Activated effector memory CD4-positive, alpha-beta T cell treated with anti-CD3 and anti-CD28 coated beads, Interleukin-2, amount 50 U/mL, for 16 hours (primary cell): Measurements from ENCODE around the gene MAPK11.

Source experiments
- DNase-seq: peaks from one replicate; pipeline ENCODE4 v3.0.0-alpha.2; 2020

MAPK11 gene

GRCh38 chr22:50307890-50308596 is 37.9 kb upstream of the MAPK11 start:
- DNase-seq, result no peak

GRCh38 chr22:50306753-50307749 is 36.9 kb upstream of the MAPK11 start, which contains the start of gene PLXNB2:
TSS of gene PLXNB2 (minus strand) at chr22:50307646. CDS start at chr22:50290584, 17,062 bp downstream.
- no peak for DNase-seq

GRCh38 chr22:50305923-50306566 is 35.9 kb upstream of the MAPK11 start:
- DNase-seq, result no peak

DNA sequence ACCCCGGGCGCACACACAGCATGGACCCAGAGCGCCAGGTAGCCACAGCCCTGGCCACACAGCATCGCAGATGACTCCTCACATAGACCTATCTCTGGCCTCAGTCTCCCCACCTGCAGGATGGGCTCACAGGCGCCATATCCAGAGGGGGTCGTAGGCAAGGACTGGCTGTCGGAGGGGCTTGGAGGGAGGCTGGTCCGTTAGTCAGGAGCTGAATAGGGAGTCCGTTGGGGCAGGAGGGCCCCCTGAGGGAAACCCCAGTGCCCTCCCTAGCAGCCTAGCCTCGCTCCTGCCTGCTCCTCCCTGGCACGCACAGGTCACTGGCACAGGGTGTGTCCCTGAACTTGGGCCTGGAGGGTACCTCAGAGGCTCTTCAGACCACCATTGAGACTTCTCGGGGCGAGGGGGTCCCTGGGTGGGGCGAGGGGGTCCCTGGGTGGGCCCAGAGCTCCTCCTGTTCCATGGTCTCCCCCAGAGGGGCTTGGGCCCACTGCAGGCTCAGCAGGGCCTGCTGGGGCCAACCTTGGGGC is 35.3 kb upstream of the MAPK11 start:
- no peak for DNase-seq

DNA sequence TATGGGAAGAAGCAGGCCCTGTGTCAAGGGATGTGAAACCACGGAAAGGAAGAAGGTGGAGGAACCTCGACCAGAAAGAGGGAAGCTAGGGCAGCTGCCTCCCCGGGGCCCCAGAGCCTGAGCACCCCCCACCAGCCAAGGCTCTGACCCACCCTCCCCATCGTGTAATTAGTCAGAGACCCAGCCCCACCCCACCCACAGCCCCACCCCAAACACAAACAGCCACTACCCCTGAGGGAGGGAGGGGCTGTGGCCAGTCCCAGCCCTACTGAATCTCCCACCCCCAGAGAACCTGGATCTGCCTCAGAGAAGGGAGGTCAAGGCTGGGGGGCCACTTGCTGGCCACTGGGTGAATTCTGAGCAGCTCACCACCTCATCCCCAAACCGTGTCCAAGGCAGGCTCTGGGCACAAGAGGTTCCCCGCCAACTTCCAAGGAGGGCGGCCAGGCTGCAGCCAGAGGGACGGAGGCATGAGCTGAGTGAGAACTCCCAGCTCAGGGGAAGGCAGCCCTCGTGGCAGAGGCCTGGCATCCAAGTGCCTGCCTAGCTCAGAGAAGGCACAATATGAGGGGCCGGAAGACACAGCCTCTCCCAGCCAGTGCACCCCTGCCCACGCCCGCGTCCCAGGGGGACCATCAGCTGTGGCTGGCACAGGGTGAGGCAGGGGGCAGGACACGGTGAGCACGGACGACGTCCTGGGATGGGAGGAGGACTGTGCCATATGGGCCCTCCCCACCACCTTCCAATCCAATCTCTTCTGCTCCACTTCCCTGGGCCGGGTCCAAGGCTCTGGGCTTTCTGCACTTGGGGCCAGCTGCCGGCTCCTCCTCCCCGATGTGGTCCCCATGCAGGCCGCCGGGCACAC is 34.6 kb upstream of the MAPK11 start:
- no peak for DNase-seq

DNA sequence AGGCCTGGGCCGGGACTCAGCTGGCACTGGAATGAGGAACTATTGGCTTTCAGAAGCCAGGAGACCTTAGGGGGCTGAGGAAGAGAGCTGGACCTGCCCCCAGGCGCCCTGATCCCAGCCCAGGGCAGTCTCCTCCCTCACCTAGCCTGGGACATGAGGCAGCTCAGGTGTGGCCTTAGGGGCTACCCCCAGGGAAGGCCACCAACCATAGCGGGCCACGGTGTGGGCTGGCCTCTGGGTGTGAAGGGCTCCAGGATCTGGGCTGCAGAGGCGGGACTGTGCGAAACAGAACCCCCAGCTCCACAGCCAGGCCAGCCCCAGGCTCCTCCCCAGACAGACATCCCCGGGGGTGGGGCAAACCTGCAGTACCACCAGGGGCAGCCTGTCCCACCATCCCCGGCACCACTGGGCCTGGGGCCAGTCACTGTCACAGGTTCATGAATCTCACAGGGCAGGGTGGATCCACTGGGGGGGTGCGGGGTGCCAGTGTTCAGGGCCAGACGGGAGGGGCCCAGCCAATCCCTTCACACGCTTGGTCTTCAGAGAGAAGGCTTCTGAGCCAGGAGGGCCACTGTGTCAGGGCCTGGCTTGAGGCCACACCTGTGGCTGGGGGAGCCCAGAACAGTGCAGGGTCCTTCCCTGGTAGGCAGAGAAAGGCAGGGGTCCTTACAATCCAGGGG is 33.8 kb upstream of the MAPK11 start:
- no peak for DNase-seq

- no peak for DNase-seq
Observed at GRCh38 chr22:50303515-50303847, 33.3 kb upstream of the MAPK11 start.

GRCh38 chr22:50302564-50302963 is 32.4 kb upstream of the MAPK11 start:
- DNase-seq, result no peak

- no peak for DNase-seq
Observed at GRCh38 chr22:50302041-50302541, 31.9 kb upstream of the MAPK11 start.

- no peak for DNase-seq
Observed at GRCh38 chr22:50301581-50301991, 31.4 kb upstream of the MAPK11 start.

DNA sequence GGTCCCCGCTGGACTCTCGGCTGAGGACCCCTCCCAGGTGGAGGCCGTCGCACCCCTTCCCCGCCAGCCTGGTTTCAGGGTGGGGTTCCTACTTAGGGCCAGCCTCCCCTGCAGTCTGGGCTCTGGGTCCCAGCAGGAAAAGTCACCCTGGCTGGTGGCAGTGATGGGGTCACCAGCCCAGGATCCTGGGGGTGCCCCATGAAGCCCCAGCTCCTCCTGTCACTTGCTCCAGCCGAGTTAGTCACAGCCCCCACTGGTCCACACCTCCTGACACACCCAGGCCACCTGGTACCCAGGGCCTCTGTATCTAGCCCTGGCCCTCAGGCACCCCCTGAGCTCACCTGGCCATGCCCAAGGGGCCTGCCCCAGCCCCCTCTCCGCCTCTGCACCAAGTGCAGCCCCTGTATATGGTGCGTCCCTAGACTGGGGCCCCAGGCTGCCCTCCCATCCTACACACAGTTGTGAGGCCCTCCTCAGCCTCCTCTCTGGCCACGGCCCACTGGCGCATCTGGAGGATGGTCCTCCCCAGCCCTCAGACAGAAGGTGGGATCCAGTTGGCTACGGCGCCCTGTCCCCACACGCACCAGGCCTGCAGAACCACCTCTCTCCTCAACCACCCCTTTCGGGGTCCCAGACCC is 30.6 kb upstream of the MAPK11 start:
- DNase-seq, result no peak

DNA sequence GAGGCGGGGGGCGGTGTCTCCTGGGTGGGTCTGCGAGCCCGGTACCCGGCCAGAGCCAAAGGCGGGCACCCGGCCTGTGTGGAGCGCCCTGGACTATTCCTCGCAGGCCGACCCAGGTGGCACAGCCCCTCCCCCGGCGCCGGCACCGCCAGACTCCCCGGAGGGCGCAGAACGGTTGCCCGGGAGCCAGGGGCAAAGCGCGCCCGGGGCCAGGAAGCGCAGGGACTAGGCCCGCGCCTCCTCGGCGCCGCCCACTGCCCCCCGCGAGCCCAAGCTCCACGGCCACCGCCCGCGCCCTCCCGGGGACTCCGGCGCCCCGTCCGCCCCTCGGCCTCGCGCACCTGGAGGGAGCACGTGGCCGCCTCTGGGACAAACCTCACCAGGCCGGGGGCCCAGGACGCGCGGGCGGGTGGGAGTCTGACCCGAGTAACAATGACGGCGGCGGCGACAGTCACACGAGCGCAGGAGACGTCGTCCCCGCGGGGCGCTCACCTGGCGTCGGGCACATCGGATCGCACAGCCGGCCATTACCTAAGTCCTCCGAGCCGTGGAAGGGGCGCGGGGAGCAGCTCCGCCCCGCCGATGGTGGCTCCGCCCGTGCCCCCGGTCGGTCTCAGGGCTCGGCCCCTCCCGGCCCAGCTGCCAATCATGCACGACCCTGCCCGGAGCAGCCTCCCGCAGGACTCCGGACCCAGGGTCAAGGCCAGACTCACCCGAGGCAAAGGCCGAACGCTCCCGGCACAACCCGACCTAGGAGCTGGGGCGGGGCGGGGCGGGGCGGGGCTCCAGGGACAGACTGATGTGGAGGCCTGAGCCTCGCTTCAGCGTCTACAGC is 29.8 kb upstream of the MAPK11 start:
- DNase-seq, result no peak

GRCh38 chr22:50298937-50299784 is 29.0 kb upstream of the MAPK11 start:
- no peak for DNase-seq

GRCh38 chr22:50298266-50298637 is 28.1 kb upstream of the MAPK11 start:
- no peak for DNase-seq

DNA sequence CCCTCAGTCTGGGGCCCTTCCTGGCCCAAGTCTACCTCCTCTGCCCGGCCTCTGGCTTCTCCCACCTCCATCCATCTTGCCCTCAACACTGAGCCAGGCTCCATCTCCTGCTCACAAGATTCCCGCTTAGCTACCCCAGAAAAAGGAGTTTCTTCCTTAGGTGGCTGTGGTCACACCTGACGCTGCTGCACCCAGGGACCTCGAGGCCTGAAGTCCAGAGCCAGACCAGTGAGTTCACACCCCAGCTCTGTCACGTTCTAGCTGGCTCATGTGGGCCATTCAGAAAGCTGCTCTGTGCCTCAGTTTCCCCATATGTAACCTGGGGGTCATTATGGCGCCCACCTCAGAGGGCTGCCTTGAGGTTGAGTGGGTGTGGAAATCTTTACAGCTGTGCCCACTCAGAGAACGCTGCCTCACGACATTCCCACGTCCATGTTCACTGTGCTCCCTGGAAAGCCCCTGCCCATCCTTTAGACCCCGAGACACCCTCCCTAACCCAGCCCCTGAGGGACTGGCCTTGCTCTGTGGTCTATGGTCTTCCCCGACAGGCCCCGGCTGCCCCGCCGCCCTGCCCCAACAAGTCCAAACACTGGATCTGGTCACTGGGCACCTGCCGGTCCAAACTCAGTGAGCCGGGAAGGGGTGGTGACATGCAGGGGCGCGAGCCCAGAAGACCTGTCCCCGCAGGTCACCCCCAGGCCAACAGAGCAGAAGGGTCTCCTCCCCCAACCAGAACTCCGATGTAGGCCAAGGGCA is 27.5 kb upstream of the MAPK11 start:
- no peak for DNase-seq

GRCh38 chr22:50296658-50297490 is 26.7 kb upstream of the MAPK11 start:
- DNase-seq, result no peak

DNA sequence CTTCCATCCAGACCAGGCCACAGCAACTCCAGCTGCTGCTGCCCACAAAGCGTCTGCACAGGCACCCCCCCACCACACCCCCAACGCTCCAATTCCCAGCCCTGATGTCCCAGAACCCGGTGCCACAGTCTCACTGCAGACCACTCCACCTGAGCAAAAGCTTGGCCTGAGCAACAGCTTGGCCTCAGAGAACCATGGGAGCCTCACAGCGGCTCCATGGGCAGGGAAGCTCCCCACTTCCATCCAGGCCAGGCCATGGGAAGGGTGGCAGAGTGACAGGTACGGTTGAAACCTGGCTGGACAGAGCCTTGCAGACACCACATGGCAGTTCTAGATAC is 24.1 kb upstream of the MAPK11 start:
- DNase-seq, result no peak
